GM12892 (cell line): ENCODE data around the gene CIB4.

Experiments used
- POLR2A ChIP-seq: IDR thresholded peaks from 2 replicates; pipeline ENCODE4 v1.6.1; 2011; ENCODE audit warnings: low read depth, low read length, control low read depth
- POLR2AphosphoS5 ChIP-seq: IDR thresholded peaks from 2 replicates; pipeline ENCODE4 v1.6.1; 2011; ENCODE audit warnings: low read depth, low read length, control low read depth
- TAF1 ChIP-seq: IDR thresholded peaks from 2 replicates; pipeline ENCODE4 v1.6.1; 2011; ENCODE audit warnings: low read depth, mild to moderate bottlenecking, control low read depth, low read length, borderline replicate concordance

DNA sequence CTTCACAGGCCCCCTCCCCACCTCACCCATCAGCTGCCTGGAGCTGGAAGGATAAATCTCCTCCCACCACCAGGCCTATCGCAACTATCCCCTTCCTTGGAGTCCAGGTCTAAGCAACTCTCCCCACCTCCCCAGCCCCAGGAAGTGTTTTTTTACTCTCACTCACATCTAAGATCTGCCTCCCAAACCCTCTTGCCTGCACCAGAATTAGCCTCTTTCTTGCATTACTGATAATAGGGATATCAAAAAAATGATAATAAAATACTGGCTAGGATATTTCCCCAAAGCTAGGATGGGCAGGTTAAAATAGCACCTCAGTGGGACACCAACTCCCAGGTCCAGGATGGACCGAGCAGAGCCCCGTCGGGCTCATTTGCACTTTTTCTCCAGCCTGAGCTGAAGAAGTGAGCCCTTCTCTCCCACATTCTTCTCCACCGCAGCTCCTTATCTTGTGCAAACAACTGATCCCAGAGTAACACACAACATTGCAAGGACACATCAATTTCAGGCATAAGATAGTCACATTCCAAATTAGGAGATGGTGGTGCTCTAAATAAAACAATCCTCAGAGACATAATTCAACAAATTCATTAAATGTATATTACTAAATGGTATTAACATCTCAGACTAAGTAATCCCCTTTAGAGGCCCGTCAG, 17.7 kb upstream of the CIB4 start:
- TF ChIP-seq POLR2A (no peak), POLR2AphosphoS5 (no peak), TAF1 (no peak)
